Esophagus (tissue), 2 donors: ENCODE measurements around the gene DRD2. TPM values are rescaled to one million over a fixed set of nuclear protein-coding genes. Genes with fewer than 3 reads are reported as not detected.

ENCODE experiments used
- polyA plus RNA-seq, 2 donors: library from polyadenylated mRNA; stranded (reverse); fragments of 200-250 nt; gene quantifications; one replicate each; pipeline ENCODE4 v1.2.3, GENCODE V29; 2013
- donor health status: healthy with polysubstance abuse.
- donor health status: Bipolar disorder and iron deficiency.

DRD2 gene
- polyA plus RNA-seq, 2 donors = 0.05 to 0.06 TPM

Other genes with a start within 250 kb of the DRD2 start
- gene TTC12, start 160.8 kb downstream of the DRD2 start, polyA plus RNA-seq = 1 to 10 TPM; 3.8 to 4.9 TPM
- under 1 TPM; 0.67 to 0.88 TPM for gene ANKK1, start 87.6 kb downstream of the DRD2 start, polyA plus RNA-seq
- gene TMPRSS5, start 230.9 kb upstream of the DRD2 start, polyA plus RNA-seq = under 1 TPM; 0.18 to 0.49 TPM